ENCODE data around the gene CACNA2D3. TPM values are rescaled to one million over a fixed set of nuclear protein-coding genes. Genes with fewer than 3 reads are reported as not detected.

The CACNA2D3 gene
- polyA plus RNA-seq, 3 donors: 8.3 to 21.5 (median 10.4) TPM

GRCh38 chr3:55036883-55037577, 914.7 kb downstream of the CACNA2D3 start:
- H3K27me3 Mint-ChIP-seq (ENCODE audit: low read depth in 3 of 3): no peaks in the 10 kb centered on the region
- H3K4me3 ChIP-seq (replicated peaks in 1 of 3; ENCODE audit: low read depth in 2 of 3, low read length in 3 of 3): no peak overlapping the region
- no peak for TF ChIP-seq CTCF (IDR thresholded peaks at IDR 0.05)
- peaks cover 49 to 57% of the 10 kb centered on the region in 2 donors for H3K36me3 ChIP-seq (replicated peaks in 1 of 2; ENCODE audit: control insufficient read depth in 1 of 2, insufficient read depth in 2 of 2, low read length in 2 of 2)
- no peak overlapping the region for H2AFZ ChIP-seq (ENCODE audit: insufficient read depth, low read depth, low read length, poor library complexity, severe bottlenecking)
- H3K4me1 Mint-ChIP-seq: no peaks in the 10 kb centered on the region
- no peak for DNase-seq
- no peak overlapping the region for H3K4me3 Mint-ChIP-seq
- no peaks in the 10 kb centered on the region for H3K9me3 Mint-ChIP-seq
- H3K9ac ChIP-seq (ENCODE audit: insufficient read depth, low read length, poor library complexity, severe bottlenecking): no peak overlapping the region
- peak overlapping the region in 1 of 7 donors; percentile 18 for H3K27ac Mint-ChIP-seq
- no peaks in the 10 kb centered on the region for H3K9me3 ChIP-seq (replicated peaks in 1 of 2; ENCODE audit: control insufficient read depth in 1 of 2, insufficient read depth in 1 of 2, low read length in 2 of 2)
- WGBS (ENCODE audit: insufficient coverage): 100% methylated on average over 1 of the region's 5 CpGs
- H4K20me1 ChIP-seq (ENCODE audit: insufficient read depth, low read length): no peaks in the 10 kb centered on the region
- peaks cover 48 to 55% of the 10 kb centered on the region in 2 donors for H3K36me3 Mint-ChIP-seq
- H3K4me2 ChIP-seq (replicated peaks; ENCODE audit: extremely low read depth, low read length, poor library complexity, severe bottlenecking): no peak overlapping the region
- H3K4me1 ChIP-seq (ENCODE audit: control insufficient read depth in 1 of 2, insufficient read depth in 2 of 2, low read length in 2 of 2): no peaks in the 10 kb centered on the region
- intact Hi-C loops (cut with micrococcal nuclease): no loop called here
- H3K27ac ChIP-seq (ENCODE audit: low read depth in 1 of 2, low read length in 2 of 2): no peak overlapping the region
- H3K27me3 ChIP-seq (ENCODE audit: control insufficient read depth in 2 of 2, insufficient read depth in 2 of 2, low read length in 2 of 2): no peaks in the 10 kb centered on the region
- no peaks in the 10 kb centered on the region for H3K79me2 ChIP-seq (ENCODE audit: insufficient read depth, low read length)

DNA sequence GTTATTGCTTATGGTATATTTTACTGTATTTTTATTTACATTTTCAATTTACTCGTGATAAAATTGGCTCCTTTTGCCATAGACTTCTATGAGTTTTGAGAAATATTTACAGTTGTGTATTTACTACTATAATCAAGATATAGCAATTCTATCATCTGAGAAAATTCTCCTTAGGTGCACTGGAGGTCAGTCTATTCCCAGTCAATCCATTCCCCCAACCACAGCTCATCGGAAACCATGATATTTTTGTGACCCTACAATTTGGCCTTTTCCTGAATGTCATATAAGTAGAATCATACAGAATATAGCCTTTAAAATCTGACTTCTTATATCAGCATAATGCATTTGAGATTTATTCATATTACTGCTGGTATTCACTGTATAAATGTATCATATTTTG, 920.2 kb downstream of the CACNA2D3 start:
- H3K79me2 ChIP-seq (ENCODE audit: insufficient read depth, low read length): no peaks in the 10 kb centered on the region
- no peaks in the 10 kb centered on the region for H3K27me3 Mint-ChIP-seq (ENCODE audit: low read depth in 3 of 3)
- no peak overlapping the region for H3K4me3 ChIP-seq (replicated peaks in 1 of 3; ENCODE audit: low read depth in 2 of 3, low read length in 3 of 3)
- TF ChIP-seq CTCF (IDR thresholded peaks at IDR 0.05): no peak
- no CpG with 5 or more reads among the region's 2 CpGs for WGBS (ENCODE audit: insufficient coverage)
- H3K9me3 Mint-ChIP-seq: peaks cover 0 to 3% (median 0%) of the 10 kb centered on the region in 7 donors
- no peak overlapping the region for H3K4me3 Mint-ChIP-seq
- DNase-seq: no peak
- no peak overlapping the region for H3K27ac ChIP-seq (ENCODE audit: low read depth in 1 of 2, low read length in 2 of 2)
- H3K4me1 ChIP-seq (ENCODE audit: control insufficient read depth in 1 of 2, insufficient read depth in 2 of 2, low read length in 2 of 2): no peaks in the 10 kb centered on the region
- peaks cover 35 to 44% of the 10 kb centered on the region in 2 donors for H3K36me3 Mint-ChIP-seq
- no peaks in the 10 kb centered on the region for H3K4me1 Mint-ChIP-seq
- H3K27ac Mint-ChIP-seq: no peak overlapping the region
- H4K20me1 ChIP-seq (ENCODE audit: insufficient read depth, low read length): no peaks in the 10 kb centered on the region
- H2AFZ ChIP-seq (ENCODE audit: insufficient read depth, low read depth, low read length, poor library complexity, severe bottlenecking): no peak overlapping the region
- H3K9me3 ChIP-seq (replicated peaks in 1 of 2; ENCODE audit: control insufficient read depth in 1 of 2, insufficient read depth in 1 of 2, low read length in 2 of 2): no peaks in the 10 kb centered on the region
- intact Hi-C loops (cut with micrococcal nuclease): no loop called here
- no peaks in the 10 kb centered on the region for H3K27me3 ChIP-seq (ENCODE audit: control insufficient read depth in 2 of 2, insufficient read depth in 2 of 2, low read length in 2 of 2)
- H3K36me3 ChIP-seq (replicated peaks in 1 of 2; ENCODE audit: control insufficient read depth in 1 of 2, insufficient read depth in 2 of 2, low read length in 2 of 2): peaks cover 19 to 26% of the 10 kb centered on the region in 2 donors
- H3K9ac ChIP-seq (ENCODE audit: insufficient read depth, low read length, poor library complexity, severe bottlenecking): no peak overlapping the region
- H3K4me2 ChIP-seq (replicated peaks; ENCODE audit: extremely low read depth, low read length, poor library complexity, severe bottlenecking): no peak overlapping the region

All from CD14-positive monocyte (primary cell).